Activated CD4-positive, alpha-beta memory T cell treated with anti-CD3 and anti-CD28 coated beads, Interleukin-2, amount 10 ng/mL, durations not matched to agents 7 days and 5 days (primary cell): ENCODE results near the gene CACNA1D. TPM values are rescaled to one million over a fixed set of nuclear protein-coding genes. Genes with fewer than 3 reads are reported as not detected.

Experiments used
- CTCF ChIA-PET: fragments of 350-600 bp; sonication (Branson Sonifier 250); formaldehyde crosslinking; loops from one replicate; lab custom pipeline; 2021; ENCODE audit warnings: antibody characterized with exemption, inconsistent platforms; lab: Charles Lee
- POLR2A ChIA-PET: fragments of 350-600 bp; sonication (Branson Sonifier 250); formaldehyde crosslinking; loops from one replicate; lab custom pipeline; 2021; ENCODE audit warnings: antibody characterized with exemption; lab: Charles Lee
- DNase-seq: peaks from one replicate; pipeline ENCODE4 v3.0.0-alpha.2; 2020
- H3K27ac Mint-ChIP-seq: one replicate; pipeline ENCODE4 v1.8.0; 2021; ENCODE audit warnings: mild to moderate bottlenecking, mixed read lengths
- H3K27me3 Mint-ChIP-seq: one replicate; pipeline ENCODE4 v1.8.0; 2021; ENCODE audit warnings: mixed read lengths
- H3K36me3 Mint-ChIP-seq: one replicate; pipeline ENCODE4 v1.8.0; 2021; ENCODE audit warnings: low read depth, mixed read lengths
- H3K4me1 Mint-ChIP-seq: one replicate; pipeline ENCODE4 v1.8.0; 2021; ENCODE audit warnings: mixed read lengths
- H3K4me3 Mint-ChIP-seq: one replicate; pipeline ENCODE4 v1.8.0; 2021; ENCODE audit warnings: mild to moderate bottlenecking, mixed read lengths
- H3K9me3 Mint-ChIP-seq: one replicate; pipeline ENCODE4 v1.8.0; 2021; ENCODE audit warnings: mixed read lengths
- total RNA-seq, 2 experiments: library from RNA; stranded (reverse); gene quantifications; one replicate each; pipeline ENCODE4 v1.2.3, GENCODE V29; 2021

The CACNA1D gene
- total RNA-seq, 2 experiments from 2014 or later = 2.5 to 3.2 TPM

GRCh38 chr3:53799338-53799865 is 305.0 kb downstream of the CACNA1D start:
- no peaks in the 10 kb centered on the region for H3K9me3 Mint-ChIP-seq
- no peaks in the 10 kb centered on the region for H3K36me3 Mint-ChIP-seq
- ChIA-PET POLR2A (no interaction called here), CTCF (no interaction called here)
- no peak overlapping the region for H3K27ac Mint-ChIP-seq
- H3K4me3 Mint-ChIP-seq = no peak overlapping the region
- DNase-seq = no peak
- H3K27me3 Mint-ChIP-seq = peaks cover 39% of the 10 kb centered on the region
- no peaks in the 10 kb centered on the region for H3K4me1 Mint-ChIP-seq

GRCh38 chr3:53800041-53800906 is 305.9 kb downstream of the CACNA1D start:
- no peak overlapping the region for H3K27ac Mint-ChIP-seq
- no peak overlapping the region for H3K4me3 Mint-ChIP-seq
- H3K27me3 Mint-ChIP-seq = peaks cover 35% of the 10 kb centered on the region
- DNase-seq = no peak
- CTCF ChIA-PET = no interaction called here
- POLR2A ChIA-PET = no interaction called here
- H3K9me3 Mint-ChIP-seq = no peaks in the 10 kb centered on the region
- no peaks in the 10 kb centered on the region for H3K4me1 Mint-ChIP-seq
- H3K36me3 Mint-ChIP-seq = no peaks in the 10 kb centered on the region

GRCh38 chr3:53801319-53801718 is 306.9 kb downstream of the CACNA1D start:
- Mint-ChIP-seq H3K4me3 (no peak overlapping the region), H3K27ac (no peak overlapping the region), H3K27me3 (peaks cover 28% of the 10 kb centered on the region), H3K9me3 (no peaks in the 10 kb centered on the region), H3K4me1 (no peaks in the 10 kb centered on the region), H3K36me3 (no peaks in the 10 kb centered on the region)
- POLR2A ChIA-PET = no interaction called here
- CTCF ChIA-PET = no interaction called here
- DNase-seq = no peak

GRCh38 chr3:53802256-53802880 is 308.0 kb downstream of the CACNA1D start:
- H3K9me3 Mint-ChIP-seq = no peaks in the 10 kb centered on the region
- H3K4me1 Mint-ChIP-seq = no peaks in the 10 kb centered on the region
- no peak for DNase-seq
- H3K27ac Mint-ChIP-seq = no peak overlapping the region
- POLR2A ChIA-PET = no interaction called here
- CTCF ChIA-PET = no interaction called here
- no peak overlapping the region for H3K4me3 Mint-ChIP-seq
- H3K27me3 Mint-ChIP-seq = peaks cover 24% of the 10 kb centered on the region
- no peaks in the 10 kb centered on the region for H3K36me3 Mint-ChIP-seq

- Mint-ChIP-seq H3K27ac (no peak overlapping the region), H3K4me1 (no peaks in the 10 kb centered on the region), H3K27me3 (peaks cover 16% of the 10 kb centered on the region), H3K4me3 (no peak overlapping the region), H3K9me3 (no peaks in the 10 kb centered on the region), H3K36me3 (no peaks in the 10 kb centered on the region)
- DNase-seq = no peak
- ChIA-PET POLR2A (no interaction called here), CTCF (no interaction called here)
Observed at GRCh38 chr3:53803124-53803815, 308.9 kb downstream of the CACNA1D start.

GRCh38 chr3:53803816-53804695 is 309.6 kb downstream of the CACNA1D start:
- no peaks in the 10 kb centered on the region for H3K9me3 Mint-ChIP-seq
- no peak for DNase-seq
- peaks cover 13% of the 10 kb centered on the region for H3K27me3 Mint-ChIP-seq
- ChIA-PET POLR2A (no interaction called here), CTCF (no interaction called here)
- H3K36me3 Mint-ChIP-seq = no peaks in the 10 kb centered on the region
- H3K4me1 Mint-ChIP-seq = no peaks in the 10 kb centered on the region
- no peak overlapping the region for H3K27ac Mint-ChIP-seq
- no peak overlapping the region for H3K4me3 Mint-ChIP-seq

GRCh38 chr3:53804697-53805462 is 310.5 kb downstream of the CACNA1D start:
- Mint-ChIP-seq H3K36me3 (no peaks in the 10 kb centered on the region), H3K4me1 (no peaks in the 10 kb centered on the region), H3K9me3 (no peaks in the 10 kb centered on the region), H3K4me3 (no peak overlapping the region), H3K27me3 (peaks cover 13% of the 10 kb centered on the region), H3K27ac (no peak overlapping the region)
- ChIA-PET CTCF (no interaction called here), POLR2A (interaction anchor here (0.8 kb wide), 1 partner anchor 23 kb away, joined by 3 read pairs; no protein-coding TSS in a partner anchor)
- DNase-seq = no peak

- DNase-seq = no peak
- ChIA-PET CTCF (no interaction called here), POLR2A (interaction anchor here (0.8 kb wide), 1 partner anchor 23 kb away, joined by 3 read pairs; no protein-coding TSS in a partner anchor)
- Mint-ChIP-seq H3K36me3 (no peaks in the 10 kb centered on the region), H3K27ac (no peak overlapping the region), H3K9me3 (no peaks in the 10 kb centered on the region), H3K4me3 (no peak overlapping the region), H3K4me1 (no peaks in the 10 kb centered on the region), H3K27me3 (peaks cover 10% of the 10 kb centered on the region)
Observed at GRCh38 chr3:53805463-53806159, 311.2 kb downstream of the CACNA1D start.

GRCh38 chr3:53806182-53807116 is 312.0 kb downstream of the CACNA1D start:
- Mint-ChIP-seq H3K27ac (no peak overlapping the region), H3K27me3 (peaks cover 10% of the 10 kb centered on the region), H3K4me1 (no peaks in the 10 kb centered on the region), H3K36me3 (no peaks in the 10 kb centered on the region), H3K4me3 (no peak overlapping the region), H3K9me3 (no peaks in the 10 kb centered on the region)
- CTCF ChIA-PET = no interaction called here
- no peak for DNase-seq
- POLR2A ChIA-PET = no interaction called here

GRCh38 chr3:53807117-53807810 is 312.9 kb downstream of the CACNA1D start:
- DNase-seq = no peak
- Mint-ChIP-seq H3K9me3 (no peaks in the 10 kb centered on the region), H3K4me1 (no peaks in the 10 kb centered on the region), H3K4me3 (no peak overlapping the region), H3K27ac (no peak overlapping the region), H3K27me3 (peaks cover 10% of the 10 kb centered on the region), H3K36me3 (no peaks in the 10 kb centered on the region)
- ChIA-PET CTCF (no interaction called here), POLR2A (no interaction called here)
